Suprapubic skin (tissue), 4 donors: ENCODE results near the gene CTNNA2.

ENCODE experiments used
- CTCF ChIP-seq, 2 donors: fragments of 200-600 bp in 1 of 2; fragments of 450-650 bp in 1 of 2; sonication (generic) in 1 of 2; IDR thresholded peaks; one replicate each; pipeline ENCODE4 v1.5.1; 2016 to 2019; ENCODE audit warnings: antibody characterized with exemption in 2 of 2, mild to moderate bottlenecking in 1 of 2, moderate library complexity in 1 of 2
- EP300 ChIP-seq: sonication (generic); formaldehyde crosslinking; IDR thresholded peaks from one replicate; pipeline ENCODE4 v1.6.1; 2017; ENCODE audit warnings: antibody characterized with exemption
- POLR2A ChIP-seq, 2 donors: fragments of 450-650 bp; IDR thresholded peaks; one replicate each; pipeline ENCODE4 v1.6.1; 2017; ENCODE audit warnings: antibody characterized with exemption in 2 of 2, mild to moderate bottlenecking in 2 of 2, moderate library complexity in 2 of 2
- POLR2AphosphoS5 ChIP-seq, 3 donors: sonication (generic); formaldehyde crosslinking; IDR thresholded peaks; one replicate each; pipeline ENCODE4 v1.6.1; 2017; ENCODE audit warnings: antibody characterized with exemption in 3 of 3

DNA sequence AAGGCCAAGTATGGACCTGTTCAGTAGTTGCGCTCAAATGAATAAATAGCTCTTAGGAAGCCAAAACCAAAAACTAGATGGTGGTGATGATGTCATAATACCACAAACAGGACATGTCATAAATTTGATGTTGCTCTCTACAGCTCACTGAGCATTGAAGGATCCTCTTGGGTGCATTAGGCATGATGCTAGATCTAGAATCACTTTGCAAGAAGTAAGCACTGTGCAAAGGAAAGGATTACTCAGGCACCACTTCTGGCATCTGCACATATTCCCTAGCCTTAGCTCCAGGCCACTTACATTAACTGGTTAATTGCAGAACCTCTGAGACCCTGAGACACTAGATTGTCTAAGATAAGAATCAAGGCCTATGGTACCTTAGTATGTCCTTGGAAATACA, 733.7 kb downstream of the CTNNA2 start:
- no peak for TF ChIP-seq CTCF (IDR thresholded peaks at IDR 0.05)
- TF ChIP-seq POLR2AphosphoS5 (IDR thresholded peaks at IDR 0.05): no peak
- TF ChIP-seq POLR2A (IDR thresholded peaks at IDR 0.05): no peak
- TF ChIP-seq EP300: no peak
